Mucosa of stomach (tissue), 1 donor: Measurements from ENCODE around the gene PXK.

Experiments
- H3K27me3 ChIP-seq: one replicate; pipeline ENCODE4 v1.7.0; 2013; ENCODE audit warnings: mild to moderate bottlenecking, low read length; ENCODE audit not compliant: control insufficient read depth, insufficient read depth
- H3K36me3 ChIP-seq: one replicate; pipeline ENCODE4 v1.7.0; 2013; ENCODE audit warnings: low read length; ENCODE audit not compliant: control insufficient read depth, insufficient read depth
- H3K4me1 ChIP-seq: one replicate; pipeline ENCODE4 v1.7.0; 2013; ENCODE audit warnings: mild to moderate bottlenecking, low read length; ENCODE audit not compliant: control insufficient read depth, insufficient read depth
- H3K4me3 ChIP-seq: one replicate; pipeline ENCODE4 v1.7.0; 2013; ENCODE audit warnings: low read length
- H3K9ac ChIP-seq: one replicate; pipeline ENCODE4 v1.7.0; 2013; ENCODE audit warnings: mild to moderate bottlenecking, low read length, moderate library complexity
- H3K9me3 ChIP-seq: one replicate; pipeline ENCODE4 v1.7.0; 2013; ENCODE audit warnings: mild to moderate bottlenecking, low read length, moderate library complexity; ENCODE audit not compliant: control insufficient read depth
- donor health status: Pancreatic carcinoma.

PXK gene

GRCh38 chr3:58470363-58471024, 137.8 kb downstream of the PXK start:
- H3K9ac ChIP-seq, result no peak overlapping the region
- no peaks in the 10 kb centered on the region for H3K36me3 ChIP-seq
- no peaks in the 10 kb centered on the region for H3K9me3 ChIP-seq
- peaks cover 32% of the 10 kb centered on the region for H3K4me1 ChIP-seq
- H3K4me3 ChIP-seq, result no peak overlapping the region
- H3K27me3 ChIP-seq, result no peaks in the 10 kb centered on the region

- peaks cover 32% of the 10 kb centered on the region for H3K4me1 ChIP-seq
- H3K9me3 ChIP-seq, result no peaks in the 10 kb centered on the region
- no peak overlapping the region for H3K9ac ChIP-seq
- H3K36me3 ChIP-seq, result no peaks in the 10 kb centered on the region
- H3K4me3 ChIP-seq, result no peak overlapping the region
- H3K27me3 ChIP-seq, result no peaks in the 10 kb centered on the region
These were observed 138.6 kb downstream of the PXK start for GRCh38 chr3:58471025-58471887.

DNA sequence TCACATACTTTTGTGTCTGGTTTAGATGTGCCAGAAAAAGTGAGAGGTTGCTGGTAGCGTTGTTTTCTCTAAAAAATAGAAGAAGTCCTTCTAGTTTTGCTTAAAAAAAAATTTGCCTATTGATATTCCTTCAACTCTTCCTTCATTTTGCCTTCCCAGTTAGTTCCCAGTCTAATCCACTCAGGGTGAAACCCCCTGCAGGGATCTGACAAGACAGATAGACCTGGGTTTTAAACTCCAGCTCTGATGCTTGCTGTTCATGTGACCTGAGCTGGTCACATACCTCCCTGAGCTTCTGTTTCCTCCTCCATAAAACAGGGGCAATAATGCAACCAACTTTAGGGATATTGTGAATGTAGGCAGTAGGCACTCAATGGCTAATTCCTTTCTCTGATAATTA, 140.6 kb downstream of the PXK start:
- Histone ChIP-seq H3K27me3 (no peaks in the 10 kb centered on the region), H3K4me1 (peaks cover 32% of the 10 kb centered on the region), H3K9me3 (no peaks in the 10 kb centered on the region), H3K4me3 (no peak overlapping the region), H3K36me3 (no peaks in the 10 kb centered on the region), H3K9ac (no peak overlapping the region)

- Histone ChIP-seq H3K9me3 (no peaks in the 10 kb centered on the region), H3K4me1 (peaks cover 32% of the 10 kb centered on the region), H3K27me3 (no peaks in the 10 kb centered on the region), H3K9ac (no peak overlapping the region), H3K36me3 (no peaks in the 10 kb centered on the region), H3K4me3 (no peak overlapping the region)
These were observed 141.7 kb downstream of the PXK start for GRCh38 chr3:58474348-58474911.

DNA sequence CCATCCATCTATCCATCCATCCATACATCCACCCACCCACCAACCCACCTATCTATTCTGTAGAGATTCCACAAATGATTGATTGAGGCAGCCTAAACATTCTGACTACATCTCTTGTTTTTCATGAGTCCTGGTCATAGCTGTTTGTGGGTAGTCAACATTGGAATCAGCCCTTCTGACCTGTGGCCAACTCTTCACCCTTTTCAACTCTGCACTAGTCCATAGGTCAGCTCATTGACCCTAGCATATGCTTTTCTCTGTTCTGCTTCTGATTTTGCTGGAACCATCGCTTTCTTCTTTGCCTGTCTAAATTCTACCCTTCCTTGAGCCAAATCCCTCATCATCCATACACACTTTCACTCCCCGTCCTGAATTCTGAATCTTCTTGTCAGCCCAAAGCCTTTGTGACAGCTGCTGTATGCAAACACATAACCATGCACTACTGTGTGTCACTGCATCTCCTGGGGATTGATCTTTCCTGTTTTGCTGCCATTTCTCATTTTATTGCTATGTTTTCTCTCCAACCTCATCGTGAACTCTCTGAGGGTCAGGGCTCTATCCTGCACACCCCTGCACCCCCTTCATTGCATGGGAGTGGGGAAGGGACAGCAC, 142.4 kb downstream of the PXK start:
- peaks cover 32% of the 10 kb centered on the region for H3K4me1 ChIP-seq
- no peaks in the 10 kb centered on the region for H3K27me3 ChIP-seq
- H3K9me3 ChIP-seq, result no peaks in the 10 kb centered on the region
- no peak overlapping the region for H3K9ac ChIP-seq
- no peaks in the 10 kb centered on the region for H3K36me3 ChIP-seq
- no peak overlapping the region for H3K4me3 ChIP-seq
